HG03575 (cell line): Measurements from ENCODE around the gene ARIH2.
"Not testable (repeated sequence)": the region's sequence is repeated elsewhere in the genome, so short reads cannot be mapped to it uniquely, and the experiment has no call there.

ENCODE experiments used
- ATAC-seq: cut with Tn5 transposase; IDR thresholded peaks from one replicate; pipeline ENCODE4 v1.9.1; 2021; ENCODE audit not compliant: unreplicated experiment, insufficient number of reproducible peaks, low FRiP score; ENCODE audit errors: extremely low read depth

ARIH2 gene

GRCh38 chr3:48993834-48994233 is 75.2 kb downstream of the ARIH2 start:
- no peak for ATAC-seq

DNA sequence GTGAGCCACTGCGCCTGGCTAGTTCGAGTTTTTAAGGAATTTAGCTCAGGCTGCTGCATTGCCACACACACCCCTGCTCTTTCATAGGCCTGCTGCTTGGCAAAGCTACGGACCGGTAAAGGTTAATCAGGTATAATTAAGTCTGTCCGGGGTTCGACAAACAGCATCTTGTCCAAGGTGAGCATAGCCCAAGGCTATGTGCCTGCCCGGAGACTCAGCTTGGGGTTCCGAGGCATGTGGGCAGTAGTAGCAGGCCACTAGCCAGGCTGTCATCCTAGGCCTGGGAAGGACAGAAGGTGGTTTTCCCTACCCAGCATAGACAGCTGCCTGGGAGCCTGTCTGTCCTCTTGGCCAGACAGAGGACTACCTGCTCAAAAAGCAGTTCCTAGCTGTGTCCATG is 78.0 kb downstream of the ARIH2 start:
- no peak for ATAC-seq

DNA sequence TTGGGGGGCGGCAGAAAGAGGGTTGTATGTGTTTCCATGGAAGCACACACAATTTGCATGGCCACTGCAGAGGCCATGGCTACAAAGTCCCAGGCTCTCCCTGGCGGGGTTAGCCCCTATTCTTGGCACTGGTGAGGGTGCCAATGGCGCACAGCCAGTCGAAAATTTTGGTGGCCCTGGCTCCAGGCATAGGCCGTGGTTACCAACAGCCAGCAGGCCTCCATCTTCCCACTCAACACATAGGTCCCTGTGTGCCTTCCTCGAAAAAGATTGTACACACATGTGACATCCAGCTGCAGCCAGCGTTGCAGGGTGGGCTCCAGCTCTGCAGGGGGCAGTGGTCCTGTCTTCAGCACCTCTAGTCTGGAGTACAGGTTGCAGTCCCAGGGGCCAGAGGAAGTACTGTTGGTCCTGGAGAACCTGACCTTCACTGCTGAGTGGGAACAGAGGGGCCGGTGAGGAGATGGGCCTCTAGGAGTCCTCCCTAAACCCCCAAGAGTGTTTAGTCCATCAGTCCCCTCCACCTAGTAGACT is 78.5 kb downstream of the ARIH2 start:
- ATAC-seq: no peak

DNA sequence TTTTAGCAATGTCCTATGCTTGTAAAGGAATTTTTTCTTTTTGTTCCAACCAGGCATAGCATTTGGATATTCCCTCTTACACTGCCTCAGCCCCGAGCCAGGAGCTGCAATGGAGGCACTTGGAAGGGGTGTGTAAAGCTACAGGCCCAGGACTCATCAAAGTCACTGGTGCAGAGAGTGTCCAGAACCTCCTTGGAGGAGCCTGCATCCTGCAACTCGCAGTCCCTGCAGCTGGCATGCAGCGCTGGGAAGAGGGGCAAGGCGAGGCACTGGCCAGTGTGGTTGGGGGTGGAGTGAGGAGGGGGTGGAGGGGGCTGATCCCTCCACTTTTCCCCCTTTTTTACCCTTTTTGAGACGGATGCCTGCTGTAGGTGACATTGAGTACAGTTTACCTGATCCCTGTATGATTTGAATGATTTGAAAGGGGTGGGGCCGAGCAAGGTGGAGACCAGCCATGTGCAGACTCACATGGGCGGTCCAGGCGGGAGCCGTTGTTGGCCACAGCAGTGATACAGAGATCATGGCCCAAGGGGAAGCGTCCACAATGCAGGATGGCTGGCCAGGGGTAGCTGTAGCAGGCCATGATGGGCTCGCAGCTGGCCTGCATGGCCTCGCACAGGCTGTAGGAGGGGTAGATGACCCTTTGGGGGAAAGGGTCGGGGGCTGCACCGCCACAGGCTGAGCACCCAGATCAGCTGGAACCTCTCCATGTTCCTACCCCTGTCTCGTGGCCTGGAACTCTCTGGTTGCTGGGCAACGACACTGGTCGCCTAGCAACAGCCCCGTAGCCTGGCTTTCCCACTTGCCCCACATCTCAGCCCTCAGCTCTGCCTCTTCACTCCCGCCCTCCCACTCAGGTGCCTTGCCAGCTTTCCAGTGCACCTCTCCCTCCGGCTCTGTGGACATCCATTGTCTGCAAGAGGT is 79.3 kb downstream of the ARIH2 start:
- ATAC-seq: no peak

- ATAC-seq: no peak
These were observed 80.6 kb downstream of the ARIH2 start for GRCh38 chr3:48999085-48999858.

DNA sequence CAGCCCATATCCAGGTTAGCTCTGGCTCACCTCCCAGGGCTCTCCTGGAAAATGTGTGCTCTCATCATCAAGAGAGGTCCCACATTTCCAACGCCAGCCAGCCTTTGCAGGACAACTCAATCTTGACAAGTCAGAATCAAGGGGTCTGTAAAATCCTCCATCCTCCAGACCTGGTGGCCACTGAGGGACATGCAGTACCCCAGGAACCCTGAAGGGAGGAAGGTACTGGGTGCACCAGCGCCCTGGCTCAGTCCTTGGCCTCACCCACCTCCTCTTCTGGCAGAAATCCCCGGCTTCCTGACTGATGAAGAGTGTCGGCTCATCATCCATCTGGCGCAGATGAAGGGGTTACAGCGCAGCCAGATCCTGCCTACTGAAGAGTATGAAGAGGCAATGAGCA is 82.5 kb downstream of the ARIH2 start:
- no peak for ATAC-seq

GRCh38 chr3:49004352-49005302 is 86.0 kb downstream of the ARIH2 start:
- no peak for ATAC-seq

- no peak for ATAC-seq
These were observed 86.7 kb downstream of the ARIH2 start for GRCh38 chr3:49005303-49005680.

DNA sequence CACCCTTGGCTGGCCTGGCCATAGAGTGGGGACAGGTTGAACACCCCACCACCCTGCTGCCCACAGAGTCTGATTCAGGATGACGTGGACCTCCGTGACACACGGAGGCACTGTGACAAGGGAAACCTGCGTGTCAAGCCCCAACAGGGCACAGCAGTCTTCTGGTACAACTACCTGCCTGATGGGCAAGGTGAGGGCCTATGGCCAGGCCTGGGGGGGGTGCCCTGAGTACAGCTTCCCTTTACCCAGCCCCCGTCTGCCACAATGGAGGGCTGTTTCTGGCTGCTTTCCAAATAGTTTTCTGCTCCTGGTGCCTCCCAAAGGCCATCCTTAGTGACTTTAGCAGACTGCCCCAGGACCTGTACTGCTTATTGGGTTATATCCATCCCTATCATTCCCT is 87.4 kb downstream of the ARIH2 start:
- no peak for ATAC-seq

- no peak for ATAC-seq
These were observed 87.9 kb downstream of the ARIH2 start for GRCh38 chr3:49006408-49007067.

DNA sequence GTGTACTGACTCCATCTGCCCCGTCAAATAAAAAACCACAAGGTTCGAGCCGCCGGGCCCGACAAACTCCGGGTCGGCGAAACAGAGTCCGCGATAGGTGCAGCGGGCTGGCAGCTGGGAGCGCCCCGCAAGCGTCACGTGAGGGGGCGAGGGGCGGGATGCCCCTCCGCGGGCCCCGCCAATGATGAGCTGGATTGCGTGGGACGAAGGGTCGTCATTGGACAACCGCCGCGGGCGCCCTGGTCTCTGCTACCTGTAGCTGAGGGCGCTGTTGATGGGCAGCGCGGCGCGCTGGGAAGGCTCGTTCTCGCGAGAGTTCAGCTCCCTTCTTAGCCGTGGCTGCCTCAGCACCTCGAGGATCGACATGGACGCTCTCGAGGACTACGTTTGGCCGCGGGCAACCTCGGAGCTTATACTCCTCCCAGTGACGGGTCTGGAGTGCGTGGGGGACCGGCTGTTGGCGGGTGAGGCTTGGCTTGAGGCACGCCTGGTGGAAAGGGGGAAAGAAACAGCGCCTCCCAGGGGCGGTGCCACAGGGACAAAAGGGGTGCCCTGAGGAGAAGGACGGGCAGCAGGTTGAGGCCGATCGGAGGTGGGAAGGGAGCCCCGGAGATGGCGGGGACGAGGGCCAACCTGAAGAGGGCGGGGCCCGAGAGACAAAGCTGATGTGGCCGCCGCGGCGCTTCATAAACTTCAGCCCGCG is 88.6 kb downstream of the ARIH2 start, which contains the start of gene WDR6:
WDR6 (plus strand) TSS at position 324 of the 703 bp plus-strand sequence; CDS start at position 365, 41 bp downstream.
- ATAC-seq: peak; percentile 71

DNA sequence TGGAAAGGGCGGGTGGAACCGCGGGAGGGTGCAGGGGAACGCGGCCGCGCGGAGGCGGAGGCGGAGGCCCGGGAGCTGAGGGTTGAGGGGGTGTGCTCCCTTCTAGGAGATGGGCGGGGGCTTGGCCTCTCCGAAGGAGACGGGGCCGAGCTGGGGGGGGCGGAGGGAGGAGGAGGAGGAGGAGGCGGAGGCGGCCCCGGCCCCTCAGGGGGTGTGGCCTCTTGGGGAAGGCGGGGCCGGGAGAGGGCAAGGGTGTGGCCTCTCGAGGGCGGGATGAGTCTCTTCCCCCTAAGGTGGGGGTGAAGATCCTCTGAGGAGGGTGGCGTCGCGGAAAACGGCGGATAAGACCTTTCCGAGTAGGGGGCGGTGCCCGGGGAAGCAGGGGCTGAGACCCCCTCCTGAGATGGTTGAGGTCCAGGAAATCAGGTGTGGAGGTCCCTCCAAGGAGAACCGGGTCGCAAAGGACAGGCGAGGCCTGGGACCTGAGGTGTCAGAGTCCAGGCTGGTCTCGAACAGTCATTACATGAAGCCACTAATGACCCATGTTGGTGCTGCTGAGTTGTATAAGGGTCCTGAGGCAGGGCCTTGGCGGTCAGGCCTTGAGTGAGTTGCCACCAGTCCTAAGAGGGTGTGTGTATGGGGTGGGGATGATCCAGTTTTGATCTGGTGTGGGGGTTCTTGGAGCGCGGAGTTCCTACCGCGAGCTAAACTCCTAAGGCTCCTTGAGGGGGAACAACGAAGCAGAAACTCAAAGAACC is 89.3 kb downstream of the ARIH2 start:
- ATAC-seq: no peak

GRCh38 chr3:49008627-49009026 is 90.0 kb downstream of the ARIH2 start:
- not testable (repeated sequence) for ATAC-seq

DNA sequence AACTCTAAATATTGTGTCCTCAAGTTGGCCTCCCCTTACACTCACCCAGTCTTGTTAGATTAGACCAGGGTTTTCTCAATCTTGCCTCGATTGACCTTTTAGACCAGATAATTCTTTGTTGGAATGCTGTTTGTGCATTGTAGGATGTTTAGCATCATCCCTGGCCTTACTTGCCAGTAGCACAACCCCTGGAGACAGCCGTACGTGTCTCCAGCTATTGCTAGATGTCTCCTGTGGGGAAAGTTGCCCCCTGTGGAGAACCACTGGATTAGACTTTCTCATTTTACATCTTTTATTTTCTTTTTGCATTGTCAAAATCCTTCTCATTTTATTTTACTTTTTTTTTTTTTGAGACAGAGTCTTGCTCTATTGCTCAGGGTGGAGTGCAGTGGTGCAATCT is 90.8 kb downstream of the ARIH2 start:
- ATAC-seq: no peak

GRCh38 chr3:49012441-49013017 is 93.9 kb downstream of the ARIH2 start:
- ATAC-seq: no peak

GRCh38 chr3:49013113-49013737 is 94.6 kb downstream of the ARIH2 start:
- no peak for ATAC-seq
